ENCODE results near the gene MFSD8.

The MFSD8 gene

GRCh38 chr4:127880763-127881562 is 84.0 kb downstream of the MFSD8 start, which contains the start of gene PLK4:
Gene PLK4 (plus strand): TSS chr4:127880893. CDS start chr4:127881135, 242 bp downstream.
- no peaks in the 10 kb centered on the region for H3K79me1 ChIP-seq (ENCODE audit: low read depth, low read length)
- no peaks in the 10 kb centered on the region for H3K27me3 ChIP-seq (ENCODE audit: control insufficient read depth in 3 of 3, insufficient read depth in 3 of 3, low read depth in 1 of 3, low read length in 3 of 3)
- DNase-seq (ENCODE audit: low spot score), result peak; percentile 89
- peak within 1 kb of the TSS; percentile 56 for H4K91ac ChIP-seq (ENCODE audit: low read depth, low read length, poor library complexity)
- H3K23ac ChIP-seq (ENCODE audit: low read depth, low read length, poor library complexity), result peak within 1 kb of the TSS; percentile 76
- peaks cover 3 to 48% of the 10 kb centered on the region in 2 donors for H3K36me3 ChIP-seq (replicated peaks in 1 of 2; ENCODE audit: control insufficient read depth in 2 of 2, insufficient read depth in 2 of 2, low read length in 2 of 2)
- no peak within 1 kb of the TSS for H4K8ac ChIP-seq (ENCODE audit: low read depth, low read length)
- peak within 1 kb of the TSS; percentile 98 for H3K18ac ChIP-seq (ENCODE audit: low read length)
- peak within 1 kb of the TSS; percentile 68 for H2BK120ac ChIP-seq (ENCODE audit: low read depth, low read length)
- H3K4me3 ChIP-seq (ENCODE audit: low read length in 2 of 2), result peak within 1 kb of the TSS; percentile 82 to 90
- no peak within 1 kb of the TSS for H3K4ac ChIP-seq (ENCODE audit: low read length)
- peak within 1 kb of the TSS; percentile 96 for H3K27ac ChIP-seq (replicated peaks; ENCODE audit: low read length)
- WGBS, 2 donors (ENCODE audit: extremely low coverage in 2 of 2, insufficient read length in 2 of 2, insufficient replicate concordance in 1 of 2), result no CpG with 5 or more reads among the region's 70 CpGs
- no peak within 1 kb of the TSS for H2BK12ac ChIP-seq (ENCODE audit: low read length)
- peak within 1 kb of the TSS; percentile 85 for H2BK5ac ChIP-seq (ENCODE audit: low read length)
- H3K9ac ChIP-seq (ENCODE audit: low read depth, low read length, poor library complexity), result peak within 1 kb of the TSS; percentile 95
- H3K9me3 ChIP-seq (replicated peaks in 1 of 2; ENCODE audit: control insufficient read depth in 2 of 2, insufficient read depth in 1 of 2, low read depth in 1 of 2, low read length in 2 of 2), result no peaks in the 10 kb centered on the region
- no peak within 1 kb of the TSS for H2BK15ac ChIP-seq (ENCODE audit: low read length)
- H3K4me2 ChIP-seq (ENCODE audit: insufficient read depth, low read length, poor library complexity, severe bottlenecking), result peak within 1 kb of the TSS; percentile 87
- H2AK5ac ChIP-seq (ENCODE audit: low read depth, low read length), result no peak within 1 kb of the TSS
- peaks cover 0 to 2% of the 10 kb centered on the region in 2 donors for H3K4me1 ChIP-seq (ENCODE audit: control insufficient read depth in 2 of 2, insufficient read depth in 1 of 2, low read depth in 1 of 2, low read length in 2 of 2)
- H2AFZ ChIP-seq (ENCODE audit: low read length), result peak within 1 kb of the TSS; percentile 97
- H3K14ac ChIP-seq (ENCODE audit: low read length), result no peak within 1 kb of the TSS

GRCh38 chr4:127875791-127876190 is 89.2 kb downstream of the MFSD8 start:
- Histone ChIP-seq H2BK12ac (ENCODE audit: low read length) (no peak overlapping the region), H3K4me3 (ENCODE audit: low read length in 2 of 2) (no peak overlapping the region), H3K36me3 (replicated peaks in 1 of 2; ENCODE audit: control insufficient read depth in 2 of 2, insufficient read depth in 2 of 2, low read length in 2 of 2) (peaks cover 0 to 21% of the 10 kb centered on the region in 2 donors), H3K9ac (ENCODE audit: low read depth, low read length, poor library complexity) (no peak overlapping the region), H2BK15ac (ENCODE audit: low read length) (no peak overlapping the region), H3K14ac (ENCODE audit: low read length) (no peak overlapping the region), H4K91ac (ENCODE audit: low read depth, low read length, poor library complexity) (no peak overlapping the region), H3K4me1 (ENCODE audit: control insufficient read depth in 2 of 2, insufficient read depth in 1 of 2, low read depth in 1 of 2, low read length in 2 of 2) (peaks cover under 1 to 1% of the 10 kb centered on the region in 2 donors), H2BK120ac (ENCODE audit: low read depth, low read length) (no peak overlapping the region), H3K18ac (ENCODE audit: low read length) (no peak overlapping the region), H3K9me3 (replicated peaks in 1 of 2; ENCODE audit: control insufficient read depth in 2 of 2, insufficient read depth in 1 of 2, low read depth in 1 of 2, low read length in 2 of 2) (peaks cover 0 to 9% of the 10 kb centered on the region in 2 donors), H3K79me1 (ENCODE audit: low read depth, low read length) (no peaks in the 10 kb centered on the region), H2AFZ (ENCODE audit: low read length) (no peak overlapping the region), H2BK5ac (ENCODE audit: low read length) (no peak overlapping the region), H3K27ac (replicated peaks; ENCODE audit: low read length) (no peak overlapping the region), H3K4ac (ENCODE audit: low read length) (no peak overlapping the region), H4K8ac (ENCODE audit: low read depth, low read length) (no peak overlapping the region), H3K4me2 (ENCODE audit: insufficient read depth, low read length, poor library complexity, severe bottlenecking) (no peak overlapping the region), H3K27me3 (ENCODE audit: control insufficient read depth in 3 of 3, insufficient read depth in 3 of 3, low read depth in 1 of 3, low read length in 3 of 3) (no peaks in the 10 kb centered on the region), H2AK5ac (ENCODE audit: low read depth, low read length) (no peak overlapping the region), H3K23ac (ENCODE audit: low read depth, low read length, poor library complexity) (no peak overlapping the region)
- no peak for DNase-seq (ENCODE audit: low spot score)

- Histone ChIP-seq H4K91ac (ENCODE audit: low read depth, low read length, poor library complexity) (no peak overlapping the region), H3K27me3 (ENCODE audit: control insufficient read depth in 3 of 3, insufficient read depth in 3 of 3, low read depth in 1 of 3, low read length in 3 of 3) (no peaks in the 10 kb centered on the region), H2BK15ac (ENCODE audit: low read length) (no peak overlapping the region), H4K8ac (ENCODE audit: low read depth, low read length) (no peak overlapping the region), H3K9ac (ENCODE audit: low read depth, low read length, poor library complexity) (no peak overlapping the region), H3K4ac (ENCODE audit: low read length) (no peak overlapping the region), H3K23ac (ENCODE audit: low read depth, low read length, poor library complexity) (no peak overlapping the region), H3K27ac (replicated peaks; ENCODE audit: low read length) (no peak overlapping the region), H2AFZ (ENCODE audit: low read length) (no peak overlapping the region), H3K9me3 (replicated peaks in 1 of 2; ENCODE audit: control insufficient read depth in 2 of 2, insufficient read depth in 1 of 2, low read depth in 1 of 2, low read length in 2 of 2) (peaks cover 0 to 9% of the 10 kb centered on the region in 2 donors), H3K18ac (ENCODE audit: low read length) (no peak overlapping the region), H2BK12ac (ENCODE audit: low read length) (no peak overlapping the region), H3K14ac (ENCODE audit: low read length) (no peak overlapping the region), H3K4me3 (ENCODE audit: low read length in 2 of 2) (no peak overlapping the region), H3K4me2 (ENCODE audit: insufficient read depth, low read length, poor library complexity, severe bottlenecking) (no peak overlapping the region), H3K79me1 (ENCODE audit: low read depth, low read length) (no peaks in the 10 kb centered on the region), H3K4me1 (ENCODE audit: control insufficient read depth in 2 of 2, insufficient read depth in 1 of 2, low read depth in 1 of 2, low read length in 2 of 2) (peaks cover 1 to 2% of the 10 kb centered on the region in 2 donors), H2AK5ac (ENCODE audit: low read depth, low read length) (no peak overlapping the region), H2BK120ac (ENCODE audit: low read depth, low read length) (no peak overlapping the region), H3K36me3 (replicated peaks in 1 of 2; ENCODE audit: control insufficient read depth in 2 of 2, insufficient read depth in 2 of 2, low read length in 2 of 2) (peaks cover 0 to 15% of the 10 kb centered on the region in 2 donors), H2BK5ac (ENCODE audit: low read length) (no peak overlapping the region)
- DNase-seq (ENCODE audit: low spot score), result no peak
- WGBS, 2 donors (ENCODE audit: extremely low coverage in 2 of 2, insufficient read length in 2 of 2, insufficient replicate concordance in 1 of 2), result no CpG with 5 or more reads among the region's 3 CpGs
Observed at GRCh38 chr4:127870688-127871087, 94.3 kb downstream of the MFSD8 start.

GRCh38 chr4:127870281-127870680 is 94.7 kb downstream of the MFSD8 start:
- Histone ChIP-seq H3K27me3 (ENCODE audit: control insufficient read depth in 3 of 3, insufficient read depth in 3 of 3, low read depth in 1 of 3, low read length in 3 of 3) (no peaks in the 10 kb centered on the region), H3K79me1 (ENCODE audit: low read depth, low read length) (no peaks in the 10 kb centered on the region), H3K9me3 (replicated peaks in 1 of 2; ENCODE audit: control insufficient read depth in 2 of 2, insufficient read depth in 1 of 2, low read depth in 1 of 2, low read length in 2 of 2) (peaks cover 0 to 9% of the 10 kb centered on the region in 2 donors), H2BK12ac (ENCODE audit: low read length) (no peak overlapping the region), H2AFZ (ENCODE audit: low read length) (no peak overlapping the region), H3K14ac (ENCODE audit: low read length) (no peak overlapping the region), H3K36me3 (replicated peaks in 1 of 2; ENCODE audit: control insufficient read depth in 2 of 2, insufficient read depth in 2 of 2, low read length in 2 of 2) (peaks cover 0 to 11% of the 10 kb centered on the region in 2 donors), H2AK5ac (ENCODE audit: low read depth, low read length) (no peak overlapping the region), H2BK120ac (ENCODE audit: low read depth, low read length) (no peak overlapping the region), H3K23ac (ENCODE audit: low read depth, low read length, poor library complexity) (no peak overlapping the region), H3K4ac (ENCODE audit: low read length) (no peak overlapping the region), H3K4me2 (ENCODE audit: insufficient read depth, low read length, poor library complexity, severe bottlenecking) (no peak overlapping the region), H3K4me1 (ENCODE audit: control insufficient read depth in 2 of 2, insufficient read depth in 1 of 2, low read depth in 1 of 2, low read length in 2 of 2) (peaks cover 1 to 2% of the 10 kb centered on the region in 2 donors), H3K4me3 (ENCODE audit: low read length in 2 of 2) (no peak overlapping the region), H4K8ac (ENCODE audit: low read depth, low read length) (no peak overlapping the region), H2BK5ac (ENCODE audit: low read length) (no peak overlapping the region), H3K27ac (replicated peaks; ENCODE audit: low read length) (no peak overlapping the region), H2BK15ac (ENCODE audit: low read length) (no peak overlapping the region), H4K91ac (ENCODE audit: low read depth, low read length, poor library complexity) (no peak overlapping the region), H3K9ac (ENCODE audit: low read depth, low read length, poor library complexity) (no peak overlapping the region), H3K18ac (ENCODE audit: low read length) (no peak overlapping the region)
- DNase-seq (ENCODE audit: low spot score), result no peak
